RWPE2 (cell line): ENCODE results near the gene NAALADL2.

Experiments
- ATAC-seq: fragments of 200-7000 bp; cut with Tn5 transposase; 3 replicates; pipeline ENCODE4 v1.9.1; 2021; ENCODE audit warnings: low read depth
- DNase-seq: peaks from one replicate; pipeline ENCODE4 v3.0.0-alpha.2; 2020; ENCODE audit warnings: low spot score
- H3K27ac ChIP-seq: fragments of 450-650 bp; 2 replicates; pipeline ENCODE4 v1.5.1; 2017; ENCODE audit warnings: mild to moderate bottlenecking; ENCODE audit not compliant: poor library complexity, severe bottlenecking
- H3K27me3 ChIP-seq: fragments of 250-450 bp; sonication (Bioruptor Pico); 2 replicates; pipeline ENCODE4 v1.5.1; 2021; ENCODE audit warnings: mild to moderate bottlenecking, moderate library complexity; ENCODE audit not compliant: insufficient read depth, poor library complexity, severe bottlenecking
- H3K36me3 ChIP-seq: fragments of 250-450 bp; sonication (Bioruptor Pico); 2 replicates; pipeline ENCODE4 v1.5.1; 2020; ENCODE audit warnings: low read depth, mild to moderate bottlenecking, moderate library complexity
- H3K4me1 ChIP-seq: fragments of 250-450 bp; sonication (Bioruptor Pico); 2 replicates; pipeline ENCODE4 v1.5.1; 2021; ENCODE audit warnings: mild to moderate bottlenecking, moderate library complexity; ENCODE audit not compliant: insufficient read depth, poor library complexity, severe bottlenecking
- H3K4me3 ChIP-seq: fragments of 250-450 bp; sonication (Bioruptor Pico); 2 replicates; pipeline ENCODE4 v1.5.1; 2021; ENCODE audit warnings: mild to moderate bottlenecking, moderate library complexity; ENCODE audit not compliant: severe bottlenecking
- H3K9me3 ChIP-seq: fragments of 250-450 bp; sonication (Bioruptor Pico); 2 replicates; pipeline ENCODE4 v1.5.1; 2021; ENCODE audit warnings: mild to moderate bottlenecking, moderate library complexity; ENCODE audit not compliant: severe bottlenecking
- CTCF ChIP-seq: fragments of 450-650 bp; IDR thresholded peaks from one replicate; pipeline ENCODE4 v1.5.1; 2017; ENCODE audit warnings: mild to moderate bottlenecking, moderate library complexity; ENCODE audit not compliant: poor library complexity, severe bottlenecking

The NAALADL2 gene

GRCh38 chr3:175094344-175094743 lies 235.2 kb downstream of the NAALADL2 start:
- DNase-seq (no peak), ATAC-seq (no peak)
- H3K4me3 ChIP-seq: no peak overlapping the region
- H3K4me1 ChIP-seq: no peaks in the 10 kb centered on the region
- no peaks in the 10 kb centered on the region for H3K9me3 ChIP-seq
- H3K27me3 ChIP-seq: no peaks in the 10 kb centered on the region
- TF ChIP-seq CTCF: no peak
- H3K36me3 ChIP-seq: no peaks in the 10 kb centered on the region
- H3K27ac ChIP-seq: no peak overlapping the region

GRCh38 chr3:175098644-175099043 lies 239.5 kb downstream of the NAALADL2 start:
- Histone ChIP-seq H3K4me1 (no peaks in the 10 kb centered on the region), H3K27ac (no peak overlapping the region), H3K9me3 (no peaks in the 10 kb centered on the region), H3K27me3 (no peaks in the 10 kb centered on the region), H3K36me3 (no peaks in the 10 kb centered on the region), H3K4me3 (no peak overlapping the region)
- no peak for ATAC-seq
- DNase-seq: no peak
- TF ChIP-seq CTCF: no peak

GRCh38 chr3:175102161-175102560 lies 243.0 kb downstream of the NAALADL2 start:
- no peak overlapping the region for H3K27ac ChIP-seq
- no peak overlapping the region for H3K4me3 ChIP-seq
- no peaks in the 10 kb centered on the region for H3K36me3 ChIP-seq
- no peak for DNase-seq
- no peaks in the 10 kb centered on the region for H3K9me3 ChIP-seq
- no peaks in the 10 kb centered on the region for H3K27me3 ChIP-seq
- no peaks in the 10 kb centered on the region for H3K4me1 ChIP-seq
- TF ChIP-seq CTCF: no peak
- ATAC-seq: no peak

GRCh38 chr3:175103298-175103697 lies 244.2 kb downstream of the NAALADL2 start:
- Histone ChIP-seq H3K4me1 (no peaks in the 10 kb centered on the region), H3K4me3 (no peak overlapping the region), H3K27ac (no peak overlapping the region), H3K27me3 (no peaks in the 10 kb centered on the region), H3K36me3 (no peaks in the 10 kb centered on the region), H3K9me3 (no peaks in the 10 kb centered on the region)
- no peak for ATAC-seq
- no peak for TF ChIP-seq CTCF
- DNase-seq: no peak

GRCh38 chr3:175105066-175105465 lies 245.9 kb downstream of the NAALADL2 start:
- TF ChIP-seq CTCF: no peak
- Histone ChIP-seq H3K9me3 (no peaks in the 10 kb centered on the region), H3K27me3 (no peaks in the 10 kb centered on the region), H3K4me3 (no peak overlapping the region), H3K4me1 (no peaks in the 10 kb centered on the region), H3K36me3 (no peaks in the 10 kb centered on the region), H3K27ac (no peak overlapping the region)
- no peak for DNase-seq
- ATAC-seq: no peak
